SK-N-DZ (cell line): ENCODE measurements around the gene SHCBP1.

Source experiments
- small RNA-seq, 2 experiments: library from RNA; depleted of rRNA; stranded (forward); fragments of <200 nt; gene quantifications; one replicate each; pipeline ENCODE3, GENCODE V24; 2014

Gene SHCBP1

Small RNA genes within 50 kb of the gene (small RNA-seq; reads per million reads assigned to genes)
- gene RNU6-845P: 0 reads per million in 2 experiments
